Measurements from ENCODE around the gene CTNND2. TPM values are rescaled to one million over a fixed set of nuclear protein-coding genes. Genes with fewer than 3 reads are reported as not detected.
"Not testable (repeated sequence)": the region's sequence is repeated elsewhere in the genome, so short reads cannot be mapped to it uniquely, and the experiment has no call there.

The CTNND2 gene
- total RNA-seq, 2 experiments from 2014 or later: not detected

GRCh38 chr5:11851965-11852716 is 52.1 kb downstream of the CTNND2 start:
- no peak overlapping the region for H3K4me3 Mint-ChIP-seq
- H3K36me3 Mint-ChIP-seq: no peaks in the 10 kb centered on the region
- ATAC-seq: no peak
- H3K27ac Mint-ChIP-seq: no peak overlapping the region
- H3K27me3 Mint-ChIP-seq: no peaks in the 10 kb centered on the region
- H3K4me1 Mint-ChIP-seq: no peaks in the 10 kb centered on the region
- CTCF ChIA-PET: no interaction called here
- peaks cover 5% of the 10 kb centered on the region for H3K9me3 Mint-ChIP-seq (ENCODE audit: low read depth)
- no peak for DNase-seq

GRCh38 chr5:11851416-11851815 is 52.8 kb downstream of the CTNND2 start:
- H3K9me3 Mint-ChIP-seq (ENCODE audit: low read depth): peaks cover 6% of the 10 kb centered on the region
- CTCF ChIA-PET: no interaction called here
- no peaks in the 10 kb centered on the region for H3K36me3 Mint-ChIP-seq
- DNase-seq (no peak), ATAC-seq (no peak)
- H3K4me3 Mint-ChIP-seq: no peak overlapping the region
- no peak overlapping the region for H3K27ac Mint-ChIP-seq
- no peaks in the 10 kb centered on the region for H3K27me3 Mint-ChIP-seq
- H3K4me1 Mint-ChIP-seq: no peaks in the 10 kb centered on the region

- H3K27ac Mint-ChIP-seq, H3K4me1 Mint-ChIP-seq, H3K27me3 Mint-ChIP-seq, ATAC-seq, H3K36me3 Mint-ChIP-seq, DNase-seq, H3K4me3 Mint-ChIP-seq, CTCF ChIA-PET: not testable (repeated sequence)
- peaks cover 20% of the 10 kb centered on the region for H3K9me3 Mint-ChIP-seq (ENCODE audit: low read depth)
Observed at GRCh38 chr5:11828566-11828965, 75.7 kb downstream of the CTNND2 start.

GRCh38 chr5:11822598-11822997 is 81.6 kb downstream of the CTNND2 start:
- H3K4me3 Mint-ChIP-seq: no peak overlapping the region
- CTCF ChIA-PET: no interaction called here
- H3K27ac Mint-ChIP-seq: no peak overlapping the region
- H3K27me3 Mint-ChIP-seq: no peaks in the 10 kb centered on the region
- H3K4me1 Mint-ChIP-seq: no peaks in the 10 kb centered on the region
- ATAC-seq (no peak), DNase-seq (no peak)
- H3K36me3 Mint-ChIP-seq: no peaks in the 10 kb centered on the region
- peaks cover 6% of the 10 kb centered on the region for H3K9me3 Mint-ChIP-seq (ENCODE audit: low read depth)

- H3K4me1 Mint-ChIP-seq: no peaks in the 10 kb centered on the region
- H3K36me3 Mint-ChIP-seq: no peaks in the 10 kb centered on the region
- ATAC-seq: no peak
- H3K27me3 Mint-ChIP-seq: no peaks in the 10 kb centered on the region
- peaks cover 11% of the 10 kb centered on the region for H3K9me3 Mint-ChIP-seq (ENCODE audit: low read depth)
- CTCF ChIA-PET: no interaction called here
- no peak overlapping the region for H3K27ac Mint-ChIP-seq
- no peak overlapping the region for H3K4me3 Mint-ChIP-seq
- no peak for DNase-seq
Observed at GRCh38 chr5:11815916-11816315, 88.3 kb downstream of the CTNND2 start.

GRCh38 chr5:11815481-11815880 is 88.8 kb downstream of the CTNND2 start:
- H3K27me3 Mint-ChIP-seq: no peaks in the 10 kb centered on the region
- no peak overlapping the region for H3K27ac Mint-ChIP-seq
- no peaks in the 10 kb centered on the region for H3K4me1 Mint-ChIP-seq
- DNase-seq: no peak
- no peak for ATAC-seq
- no peak overlapping the region for H3K4me3 Mint-ChIP-seq
- CTCF ChIA-PET: no interaction called here
- no peaks in the 10 kb centered on the region for H3K36me3 Mint-ChIP-seq
- peaks cover 11% of the 10 kb centered on the region for H3K9me3 Mint-ChIP-seq (ENCODE audit: low read depth)

- ATAC-seq: no peak
- H3K9me3 Mint-ChIP-seq (ENCODE audit: low read depth): peaks cover 11% of the 10 kb centered on the region
- no peaks in the 10 kb centered on the region for H3K4me1 Mint-ChIP-seq
- no peak overlapping the region for H3K4me3 Mint-ChIP-seq
- DNase-seq: no peak
- CTCF ChIA-PET: no interaction called here
- no peak overlapping the region for H3K27ac Mint-ChIP-seq
- no peaks in the 10 kb centered on the region for H3K27me3 Mint-ChIP-seq
- H3K36me3 Mint-ChIP-seq: no peaks in the 10 kb centered on the region
Observed at GRCh38 chr5:11814373-11814772, 89.9 kb downstream of the CTNND2 start.

DNA sequence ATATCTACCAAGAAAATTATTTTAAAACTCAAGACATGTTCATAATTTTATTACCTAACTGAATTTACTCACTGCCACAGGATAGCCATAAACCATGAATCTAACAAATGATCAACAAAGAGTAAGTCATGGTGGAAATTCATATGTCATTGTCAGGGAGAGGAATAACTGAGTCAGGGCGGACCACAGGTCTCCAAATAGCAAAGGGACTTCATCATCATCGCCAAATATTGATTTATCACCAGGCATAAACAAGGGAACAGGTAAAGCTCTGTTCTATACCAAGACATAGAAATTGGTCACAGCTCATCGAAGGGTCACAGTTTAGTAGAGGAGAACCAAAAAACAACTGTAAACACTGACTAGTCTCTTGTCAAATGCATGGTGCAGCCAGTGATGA is 94.8 kb downstream of the CTNND2 start:
- no peaks in the 10 kb centered on the region for H3K36me3 Mint-ChIP-seq
- no peaks in the 10 kb centered on the region for H3K27me3 Mint-ChIP-seq
- H3K9me3 Mint-ChIP-seq (ENCODE audit: low read depth): peaks cover 4% of the 10 kb centered on the region
- no peak overlapping the region for H3K4me3 Mint-ChIP-seq
- H3K27ac Mint-ChIP-seq: no peak overlapping the region
- DNase-seq: no peak
- no peaks in the 10 kb centered on the region for H3K4me1 Mint-ChIP-seq
- CTCF ChIA-PET: no interaction called here
- ATAC-seq: no peak

DNA sequence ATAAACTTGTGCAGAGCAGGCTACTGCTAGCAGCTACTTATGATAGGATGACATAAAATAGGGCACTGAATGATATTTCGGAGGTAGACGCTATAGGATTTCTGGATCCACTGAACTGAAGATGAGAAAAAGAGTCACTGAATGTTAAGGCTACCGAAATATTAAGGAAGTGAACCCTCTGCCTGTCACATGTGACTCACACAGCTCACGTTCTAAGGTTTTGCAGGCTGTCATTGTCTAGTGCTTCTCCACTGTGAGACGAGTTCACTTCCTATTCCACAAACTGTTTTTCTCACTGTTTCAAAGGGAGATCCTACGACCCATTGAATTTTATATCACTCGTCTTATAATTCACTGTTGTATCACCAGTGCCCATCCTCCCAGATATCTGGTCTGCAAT is 100.8 kb downstream of the CTNND2 start:
- CTCF ChIA-PET: no interaction called here
- H3K9me3 Mint-ChIP-seq (ENCODE audit: low read depth): no peaks in the 10 kb centered on the region
- H3K4me1 Mint-ChIP-seq: no peaks in the 10 kb centered on the region
- no peaks in the 10 kb centered on the region for H3K36me3 Mint-ChIP-seq
- DNase-seq: no peak
- H3K27me3 Mint-ChIP-seq: no peaks in the 10 kb centered on the region
- no peak overlapping the region for H3K27ac Mint-ChIP-seq
- no peak overlapping the region for H3K4me3 Mint-ChIP-seq
- no peak for ATAC-seq

GRCh38 chr5:11801061-11801460 is 103.2 kb downstream of the CTNND2 start:
- Mint-ChIP-seq H3K4me3 (no peak overlapping the region), H3K9me3 (ENCODE audit: low read depth) (no peaks in the 10 kb centered on the region), H3K27ac (no peak overlapping the region), H3K36me3 (no peaks in the 10 kb centered on the region), H3K27me3 (no peaks in the 10 kb centered on the region), H3K4me1 (no peaks in the 10 kb centered on the region)
- CTCF ChIA-PET: no interaction called here
- DNase-seq (no peak), ATAC-seq (no peak)

- Mint-ChIP-seq H3K4me3 (no peak overlapping the region), H3K36me3 (no peaks in the 10 kb centered on the region), H3K4me1 (no peaks in the 10 kb centered on the region), H3K27me3 (no peaks in the 10 kb centered on the region), H3K27ac (no peak overlapping the region), H3K9me3 (ENCODE audit: low read depth) (peaks cover 3% of the 10 kb centered on the region)
- ATAC-seq (no peak), DNase-seq (no peak)
- CTCF ChIA-PET: no interaction called here
Observed at GRCh38 chr5:11797132-11797531, 107.1 kb downstream of the CTNND2 start.

DNA sequence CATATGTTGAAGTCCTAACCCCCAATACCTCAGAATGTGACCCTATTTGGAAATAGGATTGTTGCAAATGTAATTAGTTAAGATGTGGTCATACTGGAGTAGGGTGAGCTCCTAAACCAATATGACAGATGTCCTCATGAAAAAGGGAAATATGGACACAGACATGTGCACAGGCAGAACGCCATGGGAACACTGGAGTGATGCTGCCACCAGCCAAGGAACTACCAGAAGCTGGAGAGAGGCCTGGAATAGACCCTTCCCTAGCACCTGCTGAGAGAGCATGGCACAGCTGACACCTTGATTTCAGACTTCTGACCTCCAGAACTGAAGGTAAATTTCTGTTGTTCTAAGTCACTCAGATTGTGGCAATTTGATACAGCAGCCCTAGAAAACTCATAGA is 110.8 kb downstream of the CTNND2 start:
- no peak overlapping the region for H3K27ac Mint-ChIP-seq

GRCh38 chr5:11792621-11793020 is 111.6 kb downstream of the CTNND2 start:
- Mint-ChIP-seq H3K36me3 (no peaks in the 10 kb centered on the region), H3K27me3 (no peaks in the 10 kb centered on the region), H3K27ac (no peak overlapping the region), H3K4me1 (no peaks in the 10 kb centered on the region), H3K9me3 (ENCODE audit: low read depth) (peaks cover 9% of the 10 kb centered on the region), H3K4me3 (no peak overlapping the region)
- DNase-seq (no peak), ATAC-seq (no peak)
- CTCF ChIA-PET: no interaction called here

More for the DNA sequence above, 110.8 kb downstream of the CTNND2 start:
- CTCF ChIA-PET: no interaction called here
- ATAC-seq (no peak), DNase-seq (no peak)
- Mint-ChIP-seq H3K9me3 (ENCODE audit: low read depth) (peaks cover 9% of the 10 kb centered on the region), H3K36me3 (no peaks in the 10 kb centered on the region), H3K4me1 (no peaks in the 10 kb centered on the region), H3K4me3 (no peak overlapping the region), H3K27me3 (no peaks in the 10 kb centered on the region)

DNA sequence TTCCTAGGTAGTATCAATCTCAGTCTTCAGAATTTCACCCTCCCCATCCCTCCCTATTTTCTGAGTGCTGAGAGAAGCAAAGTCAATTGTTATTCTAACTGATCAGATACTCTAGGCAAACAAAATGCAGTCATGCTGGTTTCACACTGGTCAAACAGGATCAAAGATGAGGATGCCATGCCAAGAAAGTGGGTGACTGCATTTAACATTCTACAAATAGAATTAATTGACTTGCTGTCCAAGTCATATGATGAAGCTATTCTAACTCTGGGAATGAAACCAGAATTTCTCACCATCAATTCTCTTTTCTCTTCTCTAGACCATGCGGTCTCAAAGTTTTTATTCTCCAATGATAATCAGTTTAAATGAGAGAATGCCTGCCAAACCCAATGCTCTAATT is 112.5 kb downstream of the CTNND2 start:
- ATAC-seq (no peak), DNase-seq (no peak)
- no peaks in the 10 kb centered on the region for H3K4me1 Mint-ChIP-seq
- no peak overlapping the region for H3K4me3 Mint-ChIP-seq
- H3K27ac Mint-ChIP-seq: no peak overlapping the region
- H3K36me3 Mint-ChIP-seq: no peaks in the 10 kb centered on the region
- H3K9me3 Mint-ChIP-seq (ENCODE audit: low read depth): peaks cover 9% of the 10 kb centered on the region
- H3K27me3 Mint-ChIP-seq: no peaks in the 10 kb centered on the region
- CTCF ChIA-PET: no interaction called here

DNA sequence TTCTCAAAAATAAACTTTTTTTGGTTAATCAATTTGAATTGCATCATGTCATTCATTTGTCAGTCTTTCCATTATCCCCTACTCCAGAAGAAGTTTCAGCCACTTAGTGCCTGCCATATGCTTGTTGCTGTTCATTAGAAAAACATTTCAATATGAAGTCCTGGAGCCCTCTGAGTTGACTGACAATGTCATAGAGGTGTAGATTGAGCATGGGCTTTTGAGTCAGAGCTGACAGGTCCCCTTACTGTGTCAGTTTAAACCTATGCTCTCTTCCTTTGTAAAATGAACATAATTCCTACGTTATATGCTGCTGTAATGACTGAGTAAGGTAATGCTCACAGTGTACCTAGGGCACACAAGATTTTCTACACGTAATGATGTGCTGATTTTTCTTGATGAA is 114.0 kb downstream of the CTNND2 start:
- no peaks in the 10 kb centered on the region for H3K27me3 Mint-ChIP-seq
- no peak for ATAC-seq
- H3K36me3 Mint-ChIP-seq: no peaks in the 10 kb centered on the region
- DNase-seq: no peak
- H3K4me1 Mint-ChIP-seq: no peaks in the 10 kb centered on the region
- CTCF ChIA-PET: no interaction called here
- no peak overlapping the region for H3K27ac Mint-ChIP-seq
- peaks cover 9% of the 10 kb centered on the region for H3K9me3 Mint-ChIP-seq (ENCODE audit: low read depth)
- H3K4me3 Mint-ChIP-seq: no peak overlapping the region

Measured in activated CD8-positive, alpha-beta memory T cell treated with anti-CD3 and anti-CD28 coated beads, Interleukin-2, amount 10 ng/mL, durations not matched to agents 7 days and 5 days (primary cell).